Measurements from ENCODE around the gene ZG16.
"Not testable (repeated sequence)": the region's sequence is repeated elsewhere in the genome, so short reads cannot be mapped to it uniquely, and the experiment has no call there.

ZG16 gene
- total RNA-seq, result 0 to 0.07 reads per million in 2 donors

GRCh38 chr16:29777576-29778350 is at the start of gene ZG16:
ZG16 (plus strand) TSS chr16:29778256; CDS start chr16:29779267, 1,011 bp downstream.
- DNase-seq, result no peak

- DNase-seq, result no peak
Observed at GRCh38 chr16:29729116-29729521, 48.9 kb upstream of the ZG16 start.

- DNase-seq, result no peak
Observed at GRCh38 chr16:29730649-29731048, 47.4 kb upstream of the ZG16 start.

- peak in 3 of 5 experiments; percentile 34 to 95 (median 74) for DNase-seq
Observed at GRCh38 chr16:29731768-29732601, 46.1 kb upstream of the ZG16 start.

GRCh38 chr16:29734786-29735185 is 43.3 kb upstream of the ZG16 start:
- DNase-seq, result no peak

- DNase-seq, result no peak
Observed at GRCh38 chr16:29736112-29736511, 41.9 kb upstream of the ZG16 start.

- DNase-seq, result no peak
Observed at GRCh38 chr16:29736764-29737163, 41.3 kb upstream of the ZG16 start.

- no peak for DNase-seq
Observed at GRCh38 chr16:29737713-29738112, 40.3 kb upstream of the ZG16 start.

- DNase-seq, result peak in 4 of 5 experiments; percentile 16 to 94 (median 62)
Observed at GRCh38 chr16:29738514-29738913, 39.5 kb upstream of the ZG16 start.

- DNase-seq, result not testable (repeated sequence)
Observed at GRCh38 chr16:29739927-29740629, 38.0 kb upstream of the ZG16 start.

- not testable (repeated sequence) for DNase-seq
Observed at GRCh38 chr16:29740630-29741015, 37.4 kb upstream of the ZG16 start.

- DNase-seq, result no peak
Observed at GRCh38 chr16:29742683-29743275, 35.3 kb upstream of the ZG16 start.

GRCh38 chr16:29743475-29743826 is 34.6 kb upstream of the ZG16 start:
- DNase-seq, result no peak

GRCh38 chr16:29743827-29744531 is 34.1 kb upstream of the ZG16 start:
- DNase-seq, result peak in 3 of 5 experiments; percentile 32 to 58 (median 52)

GRCh38 chr16:29744541-29745101 is 33.4 kb upstream of the ZG16 start:
- peak in 1 of 5 experiments; percentile 33 for DNase-seq

- DNase-seq, result peak in 4 of 5 experiments; percentile 26 to 84 (median 48)
Observed at GRCh38 chr16:29745121-29745852, 32.8 kb upstream of the ZG16 start.

GRCh38 chr16:29745853-29746345 is 32.2 kb upstream of the ZG16 start, which contains the start of gene C16orf54:
C16orf54 (minus strand) TSS chr16:29745990; CDS start chr16:29744951, 1,039 bp downstream.
- DNase-seq, result peak; percentile 74 to 99 (median 92)

- DNase-seq, result peak in 1 of 5 experiments; percentile 14
Observed at GRCh38 chr16:29746518-29746917, 31.5 kb upstream of the ZG16 start.

- no peak for DNase-seq
Observed at GRCh38 chr16:29747947-29748759, 29.9 kb upstream of the ZG16 start.

- peak in 1 of 5 experiments; percentile 40 for DNase-seq
Observed at GRCh38 chr16:29748760-29749149, 29.3 kb upstream of the ZG16 start.
